ENCODE results near the gene C1orf87. TPM values are rescaled to one million over a fixed set of nuclear protein-coding genes. Genes with fewer than 3 reads are reported as not detected.

Gene C1orf87
- polyA plus RNA-seq, 5 donors: 0.84 to 4.8 (median 3.3) TPM

DNA sequence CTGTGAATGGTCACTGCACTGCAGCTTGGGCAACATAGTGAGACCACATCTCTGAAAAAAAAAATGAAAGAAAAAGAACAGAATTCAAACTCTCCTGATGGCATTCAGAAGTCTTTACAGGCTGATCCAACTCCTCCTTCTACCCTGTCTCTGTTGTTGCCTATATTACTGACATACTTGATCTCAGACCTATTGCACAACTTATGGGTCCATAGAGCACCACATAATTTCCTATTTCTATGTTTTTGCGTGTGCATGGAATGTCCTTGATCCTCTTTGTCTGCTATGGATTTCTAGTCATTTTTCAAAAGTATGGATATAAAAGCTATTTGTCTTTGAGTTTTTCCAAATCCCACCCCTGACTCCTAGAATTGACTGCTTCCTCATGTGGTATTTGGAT lies 124.6 kb downstream of the C1orf87 start:
- no peak for DNase-seq

DNA sequence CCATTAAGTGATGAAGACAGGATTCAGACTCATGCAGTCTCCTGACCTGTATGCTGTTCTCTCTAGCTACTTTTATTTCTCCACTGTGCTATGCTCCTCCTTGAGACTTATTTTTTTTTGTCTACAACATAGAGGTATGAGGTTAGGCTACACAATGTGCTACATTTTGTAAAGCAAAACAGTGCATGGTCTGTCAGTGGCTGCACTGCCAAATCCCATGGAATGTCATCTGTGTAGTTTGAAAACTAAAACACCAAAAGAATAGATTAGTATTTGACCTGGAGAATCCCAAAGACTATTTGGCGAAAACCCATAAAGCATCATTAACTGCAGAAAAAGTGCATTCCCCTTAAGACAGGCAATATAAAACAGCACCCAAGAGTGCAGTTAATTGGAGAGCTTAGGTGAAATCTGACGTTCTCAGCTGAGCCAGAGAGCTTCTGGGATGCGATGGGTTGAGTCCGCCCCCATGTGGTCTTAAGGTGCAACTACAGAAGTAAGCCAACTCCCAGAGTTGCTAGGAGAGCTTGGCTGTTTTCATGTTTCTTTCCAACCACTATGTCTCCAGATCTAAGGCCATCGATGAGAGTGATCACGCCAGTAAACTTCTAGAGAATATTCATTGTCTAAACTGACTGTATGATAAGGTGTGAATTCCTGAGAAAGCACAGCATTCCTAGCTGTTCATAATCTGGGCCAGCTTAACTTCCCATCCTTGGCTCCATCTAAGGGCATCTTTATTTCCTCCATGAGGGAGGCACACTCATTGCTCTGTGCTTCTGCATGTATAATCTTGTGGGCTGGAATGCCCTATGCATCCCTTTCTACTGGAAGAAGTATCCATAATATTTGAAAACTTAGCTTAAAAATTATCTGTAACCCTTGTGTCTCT lies 126.3 kb downstream of the C1orf87 start:
- peak; percentile 30 to 55 for DNase-seq

DNA sequence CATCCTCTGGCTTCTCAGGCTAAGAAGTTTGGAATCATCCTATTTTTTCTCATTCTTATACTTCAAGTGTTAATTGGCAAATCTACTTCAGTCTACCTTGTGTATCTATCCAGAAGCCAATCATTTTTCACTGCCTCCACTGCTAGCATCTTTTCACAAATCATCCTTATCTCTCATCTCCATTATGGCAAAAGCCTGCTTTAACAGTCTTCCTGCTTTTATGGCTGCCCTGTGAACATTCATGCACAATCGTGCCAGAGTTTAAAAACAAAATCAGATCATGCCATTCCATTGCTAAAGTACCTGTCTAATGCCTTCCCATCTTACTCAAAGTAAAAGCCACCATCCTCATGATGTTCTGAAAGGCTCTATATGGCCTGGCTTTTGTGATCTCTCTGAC lies 127.8 kb downstream of the C1orf87 start:
- no peak for DNase-seq

Other genes with a start within 250 kb of the C1orf87 start
- 1 to 10 TPM; 1.8 to 4.1 (median 2.6) TPM for gene CYP2J2, start 147.0 kb downstream of the C1orf87 start, polyA plus RNA-seq (ENCODE audit: insufficient read depth in 1 of 5, insufficient read length in 5 of 5, low replicate concordance in 1 of 5)